Heart left ventricle (tissue), 13 donors: ENCODE measurements around the gene DCAF6.

ENCODE experiments used
- CTCF ChIP-seq, 12 donors: fragments of 200-600 bp; sonication (generic) in 4 of 12; IDR thresholded peaks; one replicate each; pipeline versions ENCODE4 v1.5.0 to v1.8.0; 2018 to 2022; ENCODE audit warnings: antibody characterized with exemption in 12 of 12, mild to moderate bottlenecking in 5 of 12
- POLR2A ChIP-seq, 2 donors: fragments of 450-650 bp; IDR thresholded peaks; one replicate each; pipeline ENCODE4 v1.6.1; 2017; ENCODE audit warnings: antibody characterized with exemption in 2 of 2, mild to moderate bottlenecking in 2 of 2, moderate library complexity in 2 of 2
- donor health status: ischemic (EF 13 %, LVEDD 7.1; RV severe dilation, severe dysfunction).
- donor health status: DM: no; HTN: yes; CAD: no.
- donor health status: DM: no; HTN: no; CAD: no.
- donor health status: ischemic (EF 25% LVEDD 6.9; RV normal size, moderate dysfunction).
- donor health status: ischemic (EF 25% LVEDD 5.7; RV mildly dilated, moderate dysfunction).
- donor health status: ischemic (EF 35%, LVEDD 5.7; RV mildly dilated, moderate dysfunction).
- donor health status: nonischemic (EF 11% LVEDD 7.7; RV severe dilation, severe dysfunction).
- donor health status: DM: yes; HTN: yes; CAD: no.
- donor health status: PGD.
- donor health status: ischemic (EF 29% LVEDD 5.4; RV normal size, mild dysfunction).
- donor health status: nonischemic (EF 23%, LVEDD 6.1; RV moderate dilation, normal function).

GRCh38 chr1:167913895-167914496 lies 22.5 kb upstream of the DCAF6 start, which contains the start of gene ADCY10:
- TF ChIP-seq CTCF (IDR thresholded peaks at IDR 0.05) = no peak
- TF ChIP-seq POLR2A (IDR thresholded peaks at IDR 0.05) = no peak
